Neural cell (in vitro differentiated cells): ENCODE results near the gene JHY. TPM values are rescaled to one million over a fixed set of nuclear protein-coding genes. Genes with fewer than 3 reads are reported as not detected.

Source experiments
- H2AFZ ChIP-seq: fragments of 200-600, 300-800 bp; sonication (generic), shearing (Covaris generic); 2 replicates; pipeline ENCODE4 v1.6.0; 2014; ENCODE audit warnings: low read depth, mild to moderate bottlenecking, antibody characterized with exemption, low read length, moderate library complexity
- H3F3A ChIP-seq: fragments of 200-600 bp; shearing (Covaris generic); 2 replicates; pipeline ENCODE4 v1.6.1; 2016; ENCODE audit warnings: mild to moderate bottlenecking, moderate library complexity, mixed read lengths, antibody characterized with exemption, low read length; ENCODE audit not compliant: insufficient read depth, poor library complexity, severe bottlenecking
- H3K27ac ChIP-seq: fragments of 200-600, 300-800 bp; sonication (generic), shearing (Covaris generic); 2 replicates; pipeline ENCODE4 v1.5.1; 2014; ENCODE audit warnings: mild to moderate bottlenecking, low read length, moderate library complexity
- H3K27me3 ChIP-seq: fragments of 300-800, 200-600 bp; sonication (generic), shearing (Covaris generic); 2 replicates; pipeline ENCODE4 v1.6.0; 2014; ENCODE audit warnings: mild to moderate bottlenecking, low read depth, low read length, moderate library complexity; ENCODE audit not compliant: insufficient read depth
- H3K36me3 ChIP-seq: fragments of 300-800, 200-600 bp; sonication (generic), shearing (Covaris generic); 2 replicates; pipeline ENCODE4 v1.5.1; 2014; ENCODE audit warnings: mild to moderate bottlenecking, antibody characterized with exemption, low read length, moderate library complexity; ENCODE audit not compliant: insufficient read depth
- H3K4me2 ChIP-seq: fragments of 300-800, 200-600 bp; sonication (generic), shearing (Covaris generic); 2 replicates; pipeline ENCODE4 v1.6.0; 2014; ENCODE audit warnings: mild to moderate bottlenecking, low read length
- H3K4me3 ChIP-seq: fragments of 300-800, 200-600 bp; sonication (generic), shearing (Covaris generic); 2 replicates; pipeline ENCODE4 v1.5.1; 2014; ENCODE audit warnings: mild to moderate bottlenecking, low read length, moderate library complexity
- H3K79me2 ChIP-seq: fragments of 200-600 bp; shearing (Covaris generic); replicated peaks from 2 replicates; pipeline ENCODE4 v1.6.0; 2014; ENCODE audit warnings: mild to moderate bottlenecking, low read length, moderate library complexity; ENCODE audit not compliant: insufficient read depth
- H3K9ac ChIP-seq: fragments of 300-800, 200-600 bp; sonication (generic), shearing (Covaris generic); 2 replicates; pipeline ENCODE4 v1.6.1; 2016; ENCODE audit warnings: mild to moderate bottlenecking, low read length, mixed read lengths
- H3K9me2 ChIP-seq: fragments of 200-600 bp; shearing (Covaris generic); 2 replicates; pipeline ENCODE4 v1.6.1; 2016; ENCODE audit warnings: mild to moderate bottlenecking, low read length, mixed read lengths; ENCODE audit not compliant: insufficient read depth
- H3K9me3 ChIP-seq: fragments of 200-600, 300-800 bp; sonication (generic), shearing (Covaris generic); 2 replicates; pipeline ENCODE4 v1.6.1; 2016; ENCODE audit warnings: mild to moderate bottlenecking, mixed run types, low read length, moderate library complexity, mixed read lengths
- H4K20me1 ChIP-seq: fragments of 200-600 bp; shearing (Covaris generic); 2 replicates; pipeline ENCODE4 v1.6.1; 2016; ENCODE audit warnings: mild to moderate bottlenecking, mixed run types; ENCODE audit not compliant: insufficient read depth
- EP300 ChIP-seq: fragments of 450-650 bp; conservative IDR thresholded peaks from 2 replicates; pipeline ENCODE4 v1.6.1; 2014; ENCODE audit warnings: antibody characterized with exemption, mild to moderate bottlenecking, moderate library complexity; ENCODE audit not compliant: poor library complexity, severe bottlenecking
- EZH2 ChIP-seq: fragments of 200-600, 300-800 bp; shearing (Covaris generic), sonication (generic); IDR thresholded peaks from 2 replicates; pipeline ENCODE4 v1.6.1; 2014; ENCODE audit warnings: antibody characterized with exemption, low read length, borderline replicate concordance, mild to moderate bottlenecking; ENCODE audit not compliant: insufficient read depth, poor library complexity, severe bottlenecking
- MXI1 ChIP-seq: fragments of 450-650 bp; conservative IDR thresholded peaks from 2 replicates; pipeline ENCODE4 v1.6.1; 2014; ENCODE audit warnings: antibody characterized with exemption, mild to moderate bottlenecking; ENCODE audit not compliant: poor library complexity, severe bottlenecking
- POLR2AphosphoS5 ChIP-seq: IDR thresholded peaks from 2 replicates; pipeline ENCODE4 v1.6.1; 2012
- RAD21 ChIP-seq: fragments of 450-650 bp; conservative IDR thresholded peaks from 2 replicates; pipeline ENCODE4 v1.6.1; 2014; ENCODE audit warnings: antibody characterized with exemption, mild to moderate bottlenecking, moderate library complexity
- REST ChIP-seq: IDR thresholded peaks from 2 replicates; pipeline ENCODE4 v1.6.1; 2012; ENCODE audit warnings: borderline replicate concordance
- SMC3 ChIP-seq: fragments of 450-650 bp; conservative IDR thresholded peaks from 2 replicates; pipeline ENCODE4 v1.6.1; 2014; ENCODE audit warnings: antibody characterized with exemption, mild to moderate bottlenecking, moderate library complexity; ENCODE audit not compliant: poor library complexity
- polyA plus RNA-seq: library from polyadenylated mRNA; depleted of rRNA; stranded (reverse); fragments of >200 nt; gene quantifications from 2 replicates; pipeline ENCODE4 v1.2.3, GENCODE V29; 2014

JHY gene
- polyA plus RNA-seq, 1 donor from 2014 or later: 0.37 TPM

GRCh38 chr11:122976061-122976733 lies 93.6 kb downstream of the JHY start:
- Histone ChIP-seq H3K9ac (no peak overlapping the region), H2AFZ (no peak overlapping the region), H3K79me2 (no peaks in the 10 kb centered on the region), H4K20me1 (no peaks in the 10 kb centered on the region), H3K9me3 (no peaks in the 10 kb centered on the region), H3K4me2 (no peak overlapping the region), H3K27me3 (peaks cover 90% of the 10 kb centered on the region), H3K9me2 (no peaks in the 10 kb centered on the region), H3K27ac (no peak overlapping the region), H3F3A (no peaks in the 10 kb centered on the region), H3K36me3 (no peaks in the 10 kb centered on the region), H3K4me3 (peak overlapping the region; percentile 41)
- TF ChIP-seq REST: no peak
- peak; percentile 66 for TF ChIP-seq POLR2AphosphoS5
- TF ChIP-seq EZH2: peak; percentile 19

- Histone ChIP-seq H3K9me3 (no peaks in the 10 kb centered on the region), H3K27me3 (peaks cover 97% of the 10 kb centered on the region), H3K9ac (no peak overlapping the region), H3K4me2 (no peak overlapping the region), H4K20me1 (no peaks in the 10 kb centered on the region), H3K4me3 (peak overlapping the region; percentile 41), H3K36me3 (no peaks in the 10 kb centered on the region), H3K79me2 (no peaks in the 10 kb centered on the region), H2AFZ (no peak overlapping the region), H3F3A (no peaks in the 10 kb centered on the region), H3K9me2 (no peaks in the 10 kb centered on the region), H3K27ac (no peak overlapping the region)
- TF ChIP-seq MXI1 (no peak), SMC3 (no peak), RAD21 (no peak), EZH2 (peak; percentile 18)
Observed at GRCh38 chr11:122976734-122977469, 94.3 kb downstream of the JHY start.

GRCh38 chr11:122977470-122978298 lies 95.1 kb downstream of the JHY start:
- Histone ChIP-seq H2AFZ (no peak overlapping the region), H4K20me1 (no peaks in the 10 kb centered on the region), H3K9ac (no peak overlapping the region), H3K9me2 (no peaks in the 10 kb centered on the region), H3K4me2 (no peak overlapping the region), H3K79me2 (no peaks in the 10 kb centered on the region), H3K36me3 (no peaks in the 10 kb centered on the region), H3K27ac (no peak overlapping the region), H3F3A (no peaks in the 10 kb centered on the region), H3K4me3 (peak overlapping the region; percentile 41), H3K9me3 (no peaks in the 10 kb centered on the region), H3K27me3 (peaks cover 100% of the 10 kb centered on the region)
- TF ChIP-seq EZH2: peak; percentile 84
- no peak for TF ChIP-seq POLR2AphosphoS5
- TF ChIP-seq EP300: no peak
